Endodermal cell (in vitro differentiated cells): Measurements from ENCODE around the gene TACO1. TPM values are rescaled to one million over a fixed set of nuclear protein-coding genes. Genes with fewer than 3 reads are reported as not detected.

Source experiments
- DNase-seq: peaks from one replicate; pipeline ENCODE4 v3.0.0-alpha.2; 2017
- H3K27ac ChIP-seq: 2 replicates; pipeline ENCODE4 v1.5.1; 2013; ENCODE audit warnings: mild to moderate bottlenecking, low read depth, low read length, moderate library complexity
- H3K27me3 ChIP-seq: 2 replicates; pipeline ENCODE4 v1.6.1; 2013; ENCODE audit warnings: mild to moderate bottlenecking, low read length, moderate library complexity; ENCODE audit not compliant: insufficient read depth, control insufficient read depth, poor library complexity, severe bottlenecking
- H3K36me3 ChIP-seq: 2 replicates; pipeline ENCODE4 v1.7.0; 2013; ENCODE audit warnings: mild to moderate bottlenecking, low read length, moderate library complexity; ENCODE audit not compliant: control insufficient read depth, insufficient read depth
- H3K4me1 ChIP-seq: one replicate; pipeline ENCODE4 v1.7.0; 2013; ENCODE audit warnings: low read length; ENCODE audit not compliant: control insufficient read depth, insufficient read depth
- H3K4me3 ChIP-seq: 2 replicates; pipeline ENCODE4 v1.5.1; 2013; ENCODE audit warnings: mild to moderate bottlenecking, low read length, moderate library complexity
- H3K9ac ChIP-seq: 2 replicates; pipeline ENCODE4 v1.6.1; 2013; ENCODE audit warnings: mild to moderate bottlenecking, low read length, moderate library complexity; ENCODE audit not compliant: poor library complexity, severe bottlenecking; ENCODE audit errors: extremely low read depth
- H3K9me3 ChIP-seq: 2 replicates; pipeline ENCODE4 v1.6.1; 2013; ENCODE audit warnings: mild to moderate bottlenecking, low read length, moderate library complexity; ENCODE audit not compliant: control insufficient read depth
- H3K27ac Mint-ChIP-seq: 2 replicates; pipeline ENCODE4 v1.8.0; 2020; ENCODE audit warnings: mixed read lengths
- H3K27me3 Mint-ChIP-seq: 2 replicates; pipeline ENCODE4 v1.8.0; 2021; ENCODE audit warnings: mild to moderate bottlenecking, mixed read lengths; ENCODE audit not compliant: insufficient read depth
- H3K36me3 Mint-ChIP-seq: 2 replicates; pipeline ENCODE4 v1.8.0; 2020; ENCODE audit warnings: low read depth, mixed read lengths
- H3K4me1 Mint-ChIP-seq: 2 replicates; pipeline ENCODE4 v1.8.0; 2020; ENCODE audit warnings: mixed read lengths
- H3K4me3 Mint-ChIP-seq: 2 replicates; pipeline ENCODE4 v1.8.0; 2020; ENCODE audit warnings: mild to moderate bottlenecking, moderate library complexity, mixed read lengths
- H3K9me3 Mint-ChIP-seq: 2 replicates; pipeline ENCODE4 v1.8.0; 2020; ENCODE audit warnings: mild to moderate bottlenecking, mixed read lengths
- CTCF ChIP-seq: fragments of 200-600 bp; sonication (generic); conservative IDR thresholded peaks from 2 replicates; pipeline ENCODE4 v1.5.0; 2021; ENCODE audit warnings: antibody characterized with exemption, mild to moderate bottlenecking
- WGBS, 2 experiments: methylation state at CpG; one replicate each; pipeline versions ENCODE4 v1.1.5 to v1.1.7; 2013; ENCODE audit warnings: missing lambda C conversion rate in 2 of 2, mixed read lengths in 1 of 2; ENCODE audit not compliant: insufficient coverage in 1 of 2, insufficient read length in 1 of 2; 5-methylcytosine and 5-hydroxymethylcytosine counted together
- total RNA-seq, 2 donors: library from RNA; stranded (reverse); fragmentation: NEBNext Ultra II Directional in 1 of 2; extraction: Animal tissue kit (Norgen Biotek cat#: 25700) in 1 of 2; gene quantifications; 2 replicates in 1 of 2; 3 replicates in 1 of 2; pipeline ENCODE4 v1.2.1, GENCODE V29; 2021

The TACO1 gene
- total RNA-seq, 2 donors from 2014 or later = 19.6 to 20.3 TPM

GRCh38 chr17:63610854-63611253 lies 10.2 kb downstream of the TACO1 start:
- no peak for DNase-seq
- Mint-ChIP-seq H3K4me3 (no peak overlapping the region), H3K9me3 (no peaks in the 10 kb centered on the region), H3K27ac (no peak overlapping the region), H3K36me3 (peaks cover 31% of the 10 kb centered on the region), H3K27me3 (no peaks in the 10 kb centered on the region), H3K4me1 (no peaks in the 10 kb centered on the region)
- Histone ChIP-seq H3K9ac (no peak overlapping the region), H3K4me3 (no peak overlapping the region), H3K4me1 (no peaks in the 10 kb centered on the region), H3K27me3 (no peaks in the 10 kb centered on the region), H3K9me3 (no peaks in the 10 kb centered on the region), H3K27ac (no peak overlapping the region), H3K36me3 (peaks cover 26% of the 10 kb centered on the region)
- 93 to 97% methylated on average over 9 to 10 of the region's 10 CpGs for WGBS, 2 experiments
- no peak for TF ChIP-seq CTCF

- H3K9me3 ChIP-seq = no peaks in the 10 kb centered on the region
- no peaks in the 10 kb centered on the region for H3K27me3 Mint-ChIP-seq
- TF ChIP-seq CTCF = no peak
- H3K27me3 ChIP-seq = no peaks in the 10 kb centered on the region
- H3K36me3 ChIP-seq = peaks cover 21% of the 10 kb centered on the region
- no peak overlapping the region for H3K9ac ChIP-seq
- H3K4me3 ChIP-seq = no peak overlapping the region
- no peaks in the 10 kb centered on the region for H3K4me1 Mint-ChIP-seq
- H3K36me3 Mint-ChIP-seq = peaks cover 27% of the 10 kb centered on the region
- no peak for DNase-seq
- no peak overlapping the region for H3K27ac Mint-ChIP-seq
- no peaks in the 10 kb centered on the region for H3K9me3 Mint-ChIP-seq
- no peaks in the 10 kb centered on the region for H3K4me1 ChIP-seq
- 91 to 100% methylated on average over 2 to 3 of the region's 3 CpGs for WGBS, 2 experiments
- H3K27ac ChIP-seq = no peak overlapping the region
- no peak overlapping the region for H3K4me3 Mint-ChIP-seq
Measured at GRCh38 chr17:63611354-63611753, 10.7 kb downstream of the TACO1 start.

- no peaks in the 10 kb centered on the region for H3K4me1 ChIP-seq
- no peak overlapping the region for H3K9ac ChIP-seq
- Mint-ChIP-seq H3K27me3 (peaks cover 2% of the 10 kb centered on the region), H3K4me1 (no peaks in the 10 kb centered on the region), H3K36me3 (peaks cover 10% of the 10 kb centered on the region), H3K27ac (no peak overlapping the region), H3K4me3 (no peak overlapping the region), H3K9me3 (no peaks in the 10 kb centered on the region)
- no peaks in the 10 kb centered on the region for H3K27me3 ChIP-seq
- H3K9me3 ChIP-seq = no peaks in the 10 kb centered on the region
- 89 to 100% methylated on average over 2 of the region's 2 CpGs for WGBS, 2 experiments
- no peak for DNase-seq
- no peak overlapping the region for H3K4me3 ChIP-seq
- H3K27ac ChIP-seq = no peak overlapping the region
- TF ChIP-seq CTCF = no peak
- H3K36me3 ChIP-seq = peaks cover under 1% of the 10 kb centered on the region
Measured at GRCh38 chr17:63613663-63614062, 13.0 kb downstream of the TACO1 start.
